Epithelial cell of esophagus (primary cell): ENCODE measurements around the gene FYCO1.

Experiments
- DNase-seq: peaks from one replicate; pipeline ENCODE4 v3.0.0; 2010; ENCODE audit warnings: low read depth
- H3K4me3 ChIP-seq: 2 replicates; pipeline ENCODE4 v1.5.1; 2011; ENCODE audit warnings: mild to moderate bottlenecking, low read length, control low read depth
- TF ChIP-seq, protein P1 (sequence below): IDR thresholded peaks from 2 replicates; pipeline ENCODE4 v1.5.1; 2011; ENCODE audit warnings: low read depth, mild to moderate bottlenecking, low read length, control low read depth, inconsistent platforms; ENCODE audit not compliant: insufficient read depth; ENCODE audit errors: missing control alignments

Gene FYCO1

DNA sequence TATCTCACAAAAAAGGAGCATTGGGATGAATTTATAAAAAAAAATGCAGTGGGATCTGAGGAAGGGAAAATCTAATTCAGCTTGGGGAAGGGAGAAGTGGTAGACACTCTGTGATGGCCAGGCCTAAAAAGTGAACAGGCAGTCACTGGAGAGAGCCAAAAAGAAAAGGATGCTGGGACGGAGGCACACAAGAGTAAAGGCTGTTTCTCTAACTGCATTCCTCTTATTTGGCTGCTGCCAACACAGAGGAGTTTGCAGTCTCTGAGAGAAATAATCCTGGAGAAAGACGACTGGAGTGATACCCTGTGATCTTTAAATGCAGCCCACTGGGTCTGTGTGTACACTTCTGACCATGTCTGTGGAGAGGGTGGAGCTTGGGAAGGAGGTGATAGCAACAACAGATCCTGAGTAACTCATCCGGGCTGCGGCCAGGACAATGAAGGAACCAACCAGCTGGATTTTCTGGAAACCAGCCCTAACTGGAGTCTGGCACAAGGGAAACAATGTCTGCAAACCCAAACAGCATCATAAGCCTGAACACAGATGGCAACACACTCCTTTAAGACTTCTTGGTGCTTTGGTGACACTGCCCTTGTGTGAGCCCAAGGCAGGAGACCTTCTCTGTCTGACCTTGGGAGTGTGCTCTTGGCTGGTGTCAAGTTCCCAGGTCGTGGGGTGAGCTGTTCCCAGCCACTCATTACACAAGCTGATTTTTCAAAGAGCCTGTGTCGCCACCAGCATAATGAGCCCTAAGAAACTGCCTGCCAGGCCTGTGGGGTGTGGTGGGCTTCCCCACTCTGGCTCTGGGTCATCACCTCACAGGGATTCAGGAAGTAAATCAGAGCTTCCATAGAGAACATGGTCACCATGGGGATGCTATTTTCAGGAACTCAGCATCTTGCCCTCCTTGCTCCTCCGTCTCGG lies 8.0 kb downstream of the FYCO1 start:
- no peak for DNase-seq
- TF ChIP-seq, protein P1, sequence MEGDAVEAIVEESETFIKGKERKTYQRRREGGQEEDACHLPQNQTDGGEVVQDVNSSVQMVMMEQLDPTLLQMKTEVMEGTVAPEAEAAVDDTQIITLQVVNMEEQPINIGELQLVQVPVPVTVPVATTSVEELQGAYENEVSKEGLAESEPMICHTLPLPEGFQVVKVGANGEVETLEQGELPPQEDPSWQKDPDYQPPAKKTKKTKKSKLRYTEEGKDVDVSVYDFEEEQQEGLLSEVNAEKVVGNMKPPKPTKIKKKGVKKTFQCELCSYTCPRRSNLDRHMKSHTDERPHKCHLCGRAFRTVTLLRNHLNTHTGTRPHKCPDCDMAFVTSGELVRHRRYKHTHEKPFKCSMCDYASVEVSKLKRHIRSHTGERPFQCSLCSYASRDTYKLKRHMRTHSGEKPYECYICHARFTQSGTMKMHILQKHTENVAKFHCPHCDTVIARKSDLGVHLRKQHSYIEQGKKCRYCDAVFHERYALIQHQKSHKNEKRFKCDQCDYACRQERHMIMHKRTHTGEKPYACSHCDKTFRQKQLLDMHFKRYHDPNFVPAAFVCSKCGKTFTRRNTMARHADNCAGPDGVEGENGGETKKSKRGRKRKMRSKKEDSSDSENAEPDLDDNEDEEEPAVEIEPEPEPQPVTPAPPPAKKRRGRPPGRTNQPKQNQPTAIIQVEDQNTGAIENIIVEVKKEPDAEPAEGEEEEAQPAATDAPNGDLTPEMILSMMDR, result no peak
- H3K4me3 ChIP-seq, result no peak overlapping the region

DNA sequence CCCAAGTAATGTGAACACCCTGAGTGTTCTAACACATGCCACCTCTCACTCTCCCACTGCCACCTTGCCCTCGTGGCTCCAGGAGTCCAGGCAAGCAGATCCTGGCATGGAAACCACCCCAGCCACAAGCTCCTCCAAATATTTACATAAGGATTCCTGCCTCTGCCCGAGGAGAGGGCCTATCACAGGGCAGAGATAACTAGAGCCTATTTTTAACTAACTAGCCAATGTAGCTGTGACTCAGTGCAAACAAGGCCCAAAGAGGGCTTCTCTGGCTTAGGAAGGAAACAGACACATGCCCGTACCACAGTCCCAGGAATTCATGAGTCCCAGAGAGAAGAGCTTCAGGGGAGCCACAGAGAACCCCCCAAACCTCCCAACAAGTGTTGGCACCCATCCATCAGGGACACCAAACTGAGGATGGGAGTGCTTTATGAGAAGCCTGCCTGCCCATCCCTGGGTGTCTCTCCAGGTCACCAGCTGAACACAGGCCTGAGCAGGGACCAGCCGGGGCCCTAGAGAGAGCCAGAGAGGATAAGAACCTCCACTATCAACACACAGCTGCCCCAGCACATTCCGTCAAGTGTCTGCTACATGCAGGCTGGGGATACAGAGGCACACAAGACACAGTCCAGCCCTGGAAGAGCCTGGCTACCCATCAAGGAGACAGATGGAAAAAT lies 9.2 kb downstream of the FYCO1 start:
- TF ChIP-seq, protein P1, result no peak
- DNase-seq, result peak; percentile 77
- no peak overlapping the region for H3K4me3 ChIP-seq

DNA sequence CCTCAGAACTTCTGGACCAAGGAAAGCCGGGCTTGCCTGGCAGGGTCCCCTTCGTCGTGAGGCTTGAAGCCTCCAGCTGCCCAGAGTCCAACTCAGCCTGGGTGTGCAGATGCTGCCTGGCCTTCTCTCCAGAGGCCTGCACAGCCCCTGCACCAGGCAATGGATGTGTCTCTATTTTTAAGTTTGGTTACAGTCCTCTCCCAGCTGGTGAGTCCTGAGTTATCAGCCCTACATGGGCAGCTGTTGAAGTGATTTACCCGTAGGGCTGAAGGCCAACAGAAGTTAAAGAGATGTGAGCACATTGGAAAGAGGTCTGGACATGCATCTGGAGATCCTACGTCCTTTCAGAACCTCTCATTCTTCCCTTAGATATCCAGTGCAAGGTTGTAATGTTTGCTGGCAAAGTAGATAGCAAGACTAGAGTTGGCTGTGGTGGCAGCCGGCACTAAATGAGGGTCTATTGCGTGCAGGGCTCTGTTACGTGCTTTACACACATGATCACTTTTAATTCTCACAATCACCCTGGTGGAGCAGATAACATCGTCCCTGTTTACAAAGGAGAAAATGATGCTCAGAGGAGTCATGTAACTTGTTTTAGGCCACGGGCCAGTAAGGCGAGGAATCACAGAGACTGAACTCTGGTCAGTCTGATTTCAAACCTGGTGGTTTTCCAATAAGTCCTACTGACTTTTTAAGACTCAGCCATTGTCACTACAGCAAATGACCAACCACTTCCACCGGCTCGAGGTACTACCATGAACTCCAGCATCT lies 9.9 kb downstream of the FYCO1 start:
- H3K4me3 ChIP-seq, result no peak overlapping the region
- DNase-seq, result no peak
- TF ChIP-seq, protein P1, result no peak

DNA sequence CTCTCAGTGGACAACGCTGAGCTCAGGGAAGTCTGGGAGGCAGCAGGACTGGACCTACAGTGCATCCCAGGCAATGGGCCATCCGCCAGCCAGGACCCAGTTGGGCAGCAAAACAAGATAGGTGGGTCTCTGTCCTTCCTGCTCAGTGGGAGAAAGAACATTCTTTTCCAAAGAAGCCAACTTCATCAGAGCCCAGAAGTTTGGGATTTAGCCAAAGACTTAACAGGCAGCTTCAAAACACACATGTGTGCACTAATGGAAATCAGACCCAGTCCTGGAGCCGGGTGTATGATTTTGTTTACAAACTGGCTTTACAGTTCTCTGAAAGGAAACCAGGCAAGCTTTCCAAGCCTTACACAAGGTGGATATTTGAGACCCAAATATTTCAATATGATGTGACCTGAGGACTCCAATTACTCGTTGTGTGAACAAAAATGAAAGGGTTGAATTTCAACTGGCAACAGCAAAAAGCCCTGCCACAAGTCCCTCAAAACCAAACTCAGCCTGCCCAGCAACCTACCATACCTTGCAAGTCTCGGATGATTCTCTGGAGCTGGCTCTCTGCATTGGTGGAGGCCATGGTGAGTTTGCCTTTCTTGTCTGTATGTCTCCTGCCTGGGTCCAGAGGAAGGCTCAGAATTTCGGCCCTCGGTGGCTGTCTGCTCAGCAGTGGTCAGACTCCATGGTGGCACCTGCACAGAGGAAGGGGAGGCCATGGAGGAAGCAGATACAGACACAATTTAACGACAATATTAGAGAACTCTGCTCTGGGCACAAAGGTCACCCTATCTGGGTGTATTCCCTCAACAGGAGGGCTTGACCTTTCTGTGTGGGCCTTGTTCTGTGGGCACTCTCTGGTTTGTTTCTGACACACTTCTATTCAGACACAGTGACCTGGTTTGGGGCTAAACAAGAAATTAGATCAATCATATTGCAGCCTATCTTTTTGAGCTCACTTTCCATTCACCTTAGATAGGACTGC lies 11.0 kb downstream of the FYCO1 start:
- TF ChIP-seq, protein P1, result no peak
- H3K4me3 ChIP-seq, result no peak overlapping the region
- DNase-seq, result no peak

DNA sequence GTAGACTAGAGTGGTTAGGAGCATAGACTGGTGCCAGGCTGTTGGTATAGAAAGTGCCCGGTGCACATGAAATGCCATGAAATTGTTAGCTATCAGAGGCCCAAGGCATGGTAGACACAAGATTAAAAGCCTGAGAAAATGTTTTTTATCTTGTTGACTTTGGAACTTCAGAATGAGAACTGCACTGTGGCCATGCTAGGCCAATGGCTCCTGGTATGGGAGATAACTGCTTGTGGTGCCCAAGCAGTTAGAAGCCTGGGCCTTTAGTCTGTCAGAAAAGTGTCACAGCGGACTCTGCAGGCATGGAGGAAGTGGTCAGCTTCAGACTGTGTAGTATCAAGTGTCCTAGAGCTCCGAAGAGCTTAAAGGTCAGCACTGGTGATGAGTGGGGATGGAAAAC lies 11.9 kb downstream of the FYCO1 start:
- DNase-seq, result no peak
- TF ChIP-seq, protein P1, result no peak
- no peak overlapping the region for H3K4me3 ChIP-seq
